CD4-positive, alpha-beta T cell treated with Interferon alpha-2 for 1 hour (primary cell): ENCODE measurements around the gene SBNO2.

Source experiments
- DNase-seq, 2 donors: peaks; one replicate each; pipeline ENCODE4 v3.0.0-alpha.2; 2020 to 2022

SBNO2 gene, protein sequence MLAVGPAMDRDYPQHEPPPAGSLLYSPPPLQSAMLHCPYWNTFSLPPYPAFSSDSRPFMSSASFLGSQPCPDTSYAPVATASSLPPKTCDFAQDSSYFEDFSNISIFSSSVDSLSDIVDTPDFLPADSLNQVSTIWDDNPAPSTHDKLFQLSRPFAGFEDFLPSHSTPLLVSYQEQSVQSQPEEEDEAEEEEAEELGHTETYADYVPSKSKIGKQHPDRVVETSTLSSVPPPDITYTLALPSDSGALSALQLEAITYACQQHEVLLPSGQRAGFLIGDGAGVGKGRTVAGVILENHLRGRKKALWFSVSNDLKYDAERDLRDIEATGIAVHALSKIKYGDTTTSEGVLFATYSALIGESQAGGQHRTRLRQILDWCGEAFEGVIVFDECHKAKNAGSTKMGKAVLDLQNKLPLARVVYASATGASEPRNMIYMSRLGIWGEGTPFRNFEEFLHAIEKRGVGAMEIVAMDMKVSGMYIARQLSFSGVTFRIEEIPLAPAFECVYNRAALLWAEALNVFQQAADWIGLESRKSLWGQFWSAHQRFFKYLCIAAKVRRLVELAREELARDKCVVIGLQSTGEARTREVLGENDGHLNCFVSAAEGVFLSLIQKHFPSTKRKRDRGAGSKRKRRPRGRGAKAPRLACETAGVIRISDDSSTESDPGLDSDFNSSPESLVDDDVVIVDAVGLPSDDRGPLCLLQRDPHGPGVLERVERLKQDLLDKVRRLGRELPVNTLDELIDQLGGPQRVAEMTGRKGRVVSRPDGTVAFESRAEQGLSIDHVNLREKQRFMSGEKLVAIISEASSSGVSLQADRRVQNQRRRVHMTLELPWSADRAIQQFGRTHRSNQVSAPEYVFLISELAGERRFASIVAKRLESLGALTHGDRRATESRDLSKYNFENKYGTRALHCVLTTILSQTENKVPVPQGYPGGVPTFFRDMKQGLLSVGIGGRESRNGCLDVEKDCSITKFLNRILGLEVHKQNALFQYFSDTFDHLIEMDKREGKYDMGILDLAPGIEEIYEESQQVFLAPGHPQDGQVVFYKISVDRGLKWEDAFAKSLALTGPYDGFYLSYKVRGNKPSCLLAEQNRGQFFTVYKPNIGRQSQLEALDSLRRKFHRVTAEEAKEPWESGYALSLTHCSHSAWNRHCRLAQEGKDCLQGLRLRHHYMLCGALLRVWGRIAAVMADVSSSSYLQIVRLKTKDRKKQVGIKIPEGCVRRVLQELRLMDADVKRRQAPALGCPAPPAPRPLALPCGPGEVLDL (N-terminal part only)

GRCh38 chr19:1173845-1174809, at the start of gene SBNO2:
TSS of gene SBNO2 (minus strand) at chr19:1174268. CDS start at chr19:1154276, 19,992 bp downstream.
- peak; percentile 92 to 93 for DNase-seq

- DNase-seq = peak in 1 of 2 donors; percentile 31
These were observed 49.2 kb upstream of the SBNO2 start for GRCh38 chr19:1223018-1223855.

GRCh38 chr19:1222394-1222793, 48.3 kb upstream of the SBNO2 start:
- no peak for DNase-seq

DNA sequence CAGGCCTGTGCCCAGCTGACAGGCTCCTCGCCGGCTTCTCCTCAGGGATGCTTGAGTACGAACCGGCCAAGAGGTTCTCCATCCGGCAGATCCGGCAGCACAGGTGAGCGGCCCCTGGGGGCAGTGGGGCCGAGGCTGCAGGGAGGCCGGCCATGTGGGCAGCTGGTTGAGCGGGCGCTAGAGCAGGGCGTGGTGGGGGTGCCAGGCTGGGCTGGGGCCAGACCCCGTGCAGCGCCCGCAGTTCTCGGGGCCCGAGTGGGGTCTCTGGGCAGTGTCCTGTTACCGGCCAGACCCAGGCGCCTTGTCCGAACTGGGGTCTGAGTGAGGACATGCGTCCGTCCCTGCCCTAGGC, 47.8 kb upstream of the SBNO2 start:
- no peak for DNase-seq

GRCh38 chr19:1220976-1221903, 47.2 kb upstream of the SBNO2 start:
- DNase-seq = no peak

- no peak for DNase-seq
These were observed 46.4 kb upstream of the SBNO2 start for GRCh38 chr19:1220477-1220930.

DNA sequence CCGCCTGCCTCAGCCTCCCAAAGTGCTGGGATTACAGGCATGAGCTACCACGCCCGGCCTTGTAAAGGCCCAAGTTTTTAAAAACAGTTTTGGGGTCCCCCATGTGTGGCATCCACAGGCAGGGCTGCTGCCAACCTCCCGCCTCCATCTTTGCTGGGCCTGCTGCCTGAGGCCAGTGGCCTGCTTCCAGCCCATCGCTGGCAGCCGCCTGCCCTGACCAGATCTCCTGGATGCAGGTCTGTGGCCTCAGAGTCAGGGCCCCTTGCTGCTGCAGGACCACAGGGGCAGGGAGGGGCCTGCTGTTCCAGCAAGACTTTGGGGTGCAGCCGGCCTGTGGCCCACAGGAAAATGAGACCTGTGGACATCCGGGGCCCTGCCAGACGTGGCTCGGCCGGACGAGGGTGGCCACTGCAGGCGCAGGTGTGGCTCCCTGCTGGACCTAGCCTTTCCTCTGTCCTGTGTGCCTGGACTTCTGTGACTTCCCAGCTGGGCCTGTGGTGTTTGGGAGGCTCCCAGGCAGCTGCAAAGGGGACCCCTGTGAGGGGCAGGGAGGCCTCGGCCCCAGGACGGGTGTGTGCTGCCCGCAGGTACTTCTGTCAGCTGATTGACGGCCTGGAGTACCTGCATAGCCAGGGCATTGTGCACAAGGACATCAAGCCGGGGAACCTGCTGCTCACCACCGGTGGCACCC, 45.9 kb upstream of the SBNO2 start:
- no peak for DNase-seq

DNA sequence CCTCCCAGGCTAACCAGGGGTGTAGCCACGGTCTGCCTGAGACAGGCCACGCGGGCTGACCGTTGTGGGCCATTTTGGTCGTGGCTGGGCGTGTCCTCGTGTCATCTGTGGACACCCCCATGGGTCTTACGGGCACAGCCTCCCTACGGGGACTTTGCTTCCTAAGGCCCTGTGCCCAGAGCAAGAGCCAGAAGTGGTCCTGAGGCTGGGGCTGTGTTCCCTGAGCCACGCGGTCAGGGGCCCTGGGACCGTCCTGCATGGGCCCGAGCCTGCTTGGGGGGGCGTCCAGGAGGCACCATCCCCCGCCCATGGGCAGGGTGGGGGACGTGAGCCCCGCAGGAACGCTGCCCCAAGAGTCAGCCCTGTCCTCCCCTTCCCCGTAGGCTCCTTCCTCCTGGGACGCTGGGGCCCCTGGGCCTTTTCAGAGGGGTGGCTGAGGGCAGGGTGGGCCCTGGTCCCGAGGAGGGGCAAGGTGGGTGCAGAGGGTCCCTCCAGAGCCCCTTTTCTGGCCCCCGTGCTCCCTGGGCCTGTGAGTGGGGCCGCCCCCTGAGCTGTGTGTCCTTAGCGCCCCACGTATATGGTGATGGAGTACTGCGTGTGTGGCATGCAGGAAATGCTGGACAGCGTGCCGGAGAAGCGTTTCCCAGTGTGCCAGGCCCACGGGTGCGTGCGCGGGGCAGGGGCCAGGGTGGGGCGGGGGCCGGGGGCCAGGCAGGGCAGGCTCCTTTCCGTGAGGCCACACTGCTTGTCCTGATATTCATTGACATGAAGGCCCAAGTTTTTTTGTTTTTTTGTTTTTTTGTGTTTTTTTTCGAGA, 44.9 kb upstream of the SBNO2 start:
- DNase-seq = no peak

- DNase-seq = no peak
These were observed 43.3 kb upstream of the SBNO2 start for GRCh38 chr19:1217366-1217765.

GRCh38 chr19:1216756-1217155, 42.7 kb upstream of the SBNO2 start:
- DNase-seq = no peak

- DNase-seq = no peak
These were observed 41.0 kb upstream of the SBNO2 start for GRCh38 chr19:1214862-1215731.

DNA sequence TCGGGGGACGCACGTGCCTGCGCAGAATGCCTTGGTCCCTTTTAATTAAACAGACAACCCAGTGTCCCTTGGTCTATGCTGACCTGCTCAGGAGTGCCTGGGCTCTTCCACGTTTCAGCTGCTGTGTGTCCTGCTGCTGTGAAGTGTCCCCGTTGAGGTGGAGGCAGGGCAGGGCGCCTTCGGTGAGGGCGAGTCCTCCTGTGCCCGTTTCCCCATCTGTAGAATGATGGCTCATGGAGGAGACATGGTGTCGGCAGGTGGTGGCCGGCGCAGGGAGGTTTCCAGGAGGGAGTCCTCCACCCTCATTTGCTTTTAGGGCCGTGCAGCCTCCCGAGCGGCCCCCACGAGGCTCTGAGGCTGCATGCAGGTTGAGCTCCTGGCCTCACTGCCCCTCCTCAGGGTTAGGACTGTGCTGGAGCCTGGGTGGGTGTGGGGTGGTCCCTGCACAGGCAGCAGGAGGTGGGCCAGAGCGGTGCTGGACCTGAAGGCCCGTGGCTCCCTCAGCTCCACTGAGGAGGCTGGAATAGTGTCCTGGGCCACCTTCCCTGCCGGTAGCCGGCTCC, 40.3 kb upstream of the SBNO2 start:
- no peak for DNase-seq

DNA sequence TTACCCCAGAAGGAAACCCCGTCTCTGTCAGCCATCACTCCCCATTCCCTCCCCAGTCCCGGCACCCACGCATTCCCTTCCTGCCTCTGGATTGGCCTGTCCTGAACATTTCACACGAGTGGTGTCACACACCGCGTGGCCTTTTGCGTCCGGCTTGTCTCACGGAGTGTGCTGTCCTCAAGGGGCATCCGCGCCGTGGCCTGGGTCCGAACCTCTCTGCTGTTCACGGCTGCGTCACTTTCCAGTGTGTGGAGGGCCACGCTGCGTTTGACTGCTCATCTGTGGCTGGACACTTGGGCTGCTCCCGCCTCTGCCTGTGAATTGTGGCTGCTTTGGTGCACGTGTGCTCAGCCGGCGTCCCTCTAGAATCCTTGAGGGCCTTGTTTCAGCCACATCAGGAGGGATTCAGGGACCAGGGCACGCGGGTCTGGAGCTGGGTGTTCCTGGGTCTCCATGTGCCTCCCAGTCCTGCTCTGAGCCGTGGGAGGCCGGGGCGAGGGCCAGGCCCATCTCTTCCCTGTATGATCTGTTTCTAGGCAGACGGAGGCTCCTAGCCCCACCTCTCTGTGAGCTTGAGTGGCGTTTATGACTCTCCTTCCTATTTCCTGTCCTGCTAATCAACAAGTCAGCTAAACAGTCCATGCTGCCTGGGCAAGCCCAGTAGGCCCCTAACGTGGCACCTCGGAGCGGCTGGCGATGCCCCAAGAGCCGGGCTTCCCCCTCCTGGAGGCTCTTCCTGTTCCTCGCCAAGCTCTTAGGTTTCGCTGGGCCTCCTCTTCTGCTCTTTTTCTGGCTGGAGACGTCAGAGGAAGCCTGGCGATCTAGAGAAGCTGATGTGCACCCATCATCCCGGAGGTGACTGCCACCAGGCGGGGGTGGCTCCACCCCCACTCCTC, 39.6 kb upstream of the SBNO2 start:
- DNase-seq = peak; percentile 82 to 84

- no peak for DNase-seq
These were observed 37.6 kb upstream of the SBNO2 start for GRCh38 chr19:1211494-1212234.

DNA sequence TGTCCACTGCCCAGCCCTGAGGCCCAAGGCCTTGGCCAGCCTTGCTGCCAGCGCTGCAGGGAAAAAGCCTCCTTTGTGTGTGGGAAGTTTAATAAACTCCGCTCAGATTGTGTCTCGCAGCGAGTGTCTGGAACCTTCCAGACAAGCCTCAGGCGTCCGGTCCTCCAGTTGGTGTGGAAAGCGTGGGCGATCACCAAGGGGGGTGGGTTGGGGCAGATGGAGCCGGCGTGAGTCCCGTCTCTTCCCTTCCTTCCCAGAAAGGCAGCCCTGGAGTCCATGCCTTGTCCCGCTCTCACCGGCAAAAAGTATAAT, 36.1 kb upstream of the SBNO2 start:
- no peak for DNase-seq
